HG02970 (cell line): ENCODE results near the gene TAF1.
"Not testable (repeated sequence)": the region's sequence is repeated elsewhere in the genome, so short reads cannot be mapped to it uniquely, and the experiment has no call there.

Experiments
- ATAC-seq: cut with Tn5 transposase; IDR thresholded peaks from one replicate; pipeline ENCODE4 v1.9.1; 2021; ENCODE audit warnings: mild to moderate bottlenecking, moderate library complexity, moderate number of reproducible peaks; ENCODE audit not compliant: unreplicated experiment, low FRiP score

TAF1 gene

GRCh38 chrX:71432733-71433132, 66.6 kb downstream of the TAF1 start:
- ATAC-seq = no peak

DNA sequence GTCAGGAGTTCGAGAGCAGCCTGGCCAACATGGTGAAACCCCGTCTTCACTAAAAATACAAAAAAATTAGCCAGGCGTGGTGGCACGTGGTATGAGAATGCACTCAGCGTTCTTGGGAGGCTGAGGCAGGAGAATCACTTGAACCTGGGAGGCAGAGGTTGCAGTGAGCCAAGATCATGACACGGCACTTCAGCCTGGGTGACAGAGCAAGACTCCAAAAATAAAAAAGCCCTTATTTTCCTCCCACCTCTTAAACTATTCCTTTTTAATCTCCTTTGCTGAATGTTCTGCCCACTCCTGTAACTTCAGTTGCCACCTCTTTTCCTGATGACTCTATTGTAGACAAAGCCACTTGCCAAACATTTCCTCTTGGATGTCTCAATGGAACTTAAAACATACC, 72.6 kb downstream of the TAF1 start:
- no peak for ATAC-seq

DNA sequence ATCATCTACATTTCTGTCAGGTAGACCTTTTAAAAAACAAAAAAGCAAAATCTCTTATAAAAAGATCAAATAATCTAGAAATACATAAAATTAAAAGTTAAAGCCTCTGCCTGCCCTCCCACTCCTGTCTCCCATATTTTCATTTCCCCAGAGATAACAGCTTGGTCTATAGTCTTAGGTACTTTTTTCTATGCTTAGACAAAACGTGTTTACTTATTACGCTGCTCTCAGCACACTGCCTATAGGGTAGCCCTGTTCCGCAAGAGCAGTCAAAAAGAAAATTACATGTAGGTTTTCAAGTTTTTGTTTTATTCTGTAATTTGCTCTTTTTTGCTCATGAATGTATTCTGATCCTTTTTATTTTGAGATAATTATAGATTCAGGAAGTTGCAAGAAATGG, 73.3 kb downstream of the TAF1 start:
- no peak for ATAC-seq

DNA sequence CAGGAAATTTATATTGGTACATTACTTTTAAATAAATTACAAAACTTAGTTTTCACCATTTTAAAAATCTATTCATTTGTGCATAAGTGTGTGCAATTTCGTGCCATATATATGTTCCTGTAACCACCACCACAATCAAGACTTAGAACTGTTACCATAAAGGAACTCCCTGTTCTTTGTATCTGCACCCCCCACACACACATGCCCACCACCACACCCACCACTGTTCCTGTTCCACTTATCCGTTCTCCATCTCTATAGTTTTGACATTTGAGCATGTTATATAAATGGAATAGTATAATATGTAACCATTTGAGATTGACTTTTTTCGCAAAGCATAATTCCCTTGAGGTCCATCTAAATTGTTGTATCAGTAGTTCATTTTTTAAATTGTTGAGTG, 73.7 kb downstream of the TAF1 start:
- ATAC-seq = no peak

DNA sequence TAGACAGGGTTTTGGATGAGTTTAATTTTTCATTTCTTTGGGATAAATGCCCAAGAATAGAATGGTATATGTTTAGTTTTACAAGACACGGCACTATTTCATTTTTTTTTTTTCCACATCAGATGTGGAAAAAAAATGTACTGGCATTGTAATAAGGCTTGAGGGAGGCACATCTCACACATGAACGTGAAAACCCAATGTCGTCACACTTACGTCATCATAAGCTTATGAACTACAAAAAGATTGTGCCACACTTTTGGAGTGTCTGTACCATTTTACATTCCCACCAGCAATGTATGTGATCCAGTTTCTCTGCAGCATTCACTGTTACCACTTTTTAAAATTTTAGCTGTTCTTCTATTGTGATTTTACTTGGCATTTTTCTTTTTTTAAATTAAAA, 74.2 kb downstream of the TAF1 start:
- no peak for ATAC-seq

- not testable (repeated sequence) for ATAC-seq
Observed at GRCh38 chrX:71441809-71442208, 75.7 kb downstream of the TAF1 start.

GRCh38 chrX:71450433-71451106, 84.4 kb downstream of the TAF1 start:
- ATAC-seq = no peak

- ATAC-seq = not testable (repeated sequence)
Observed at GRCh38 chrX:71451518-71451917, 85.4 kb downstream of the TAF1 start.

- ATAC-seq = no peak
Observed at GRCh38 chrX:71453056-71453455, 86.9 kb downstream of the TAF1 start.

DNA sequence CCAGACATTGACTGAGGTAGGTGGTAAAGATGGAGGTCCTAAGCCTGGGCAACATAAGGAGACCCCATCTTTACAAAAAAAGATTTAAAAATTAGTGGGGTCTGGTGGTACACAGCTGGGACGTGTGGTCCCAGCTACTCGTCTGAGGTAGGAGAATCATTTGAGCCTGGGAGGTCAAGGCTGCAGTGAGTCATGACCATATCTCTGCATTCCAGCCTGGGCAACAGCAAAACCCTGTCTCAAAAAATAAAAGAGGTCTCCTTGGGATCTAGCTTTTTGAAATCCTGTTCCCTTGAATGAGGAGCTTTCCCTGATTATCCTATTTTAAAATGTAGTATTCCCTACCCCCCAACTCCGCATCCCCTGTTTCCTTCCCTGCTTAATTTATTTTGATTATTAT, 88.1 kb downstream of the TAF1 start:
- no peak for ATAC-seq

DNA sequence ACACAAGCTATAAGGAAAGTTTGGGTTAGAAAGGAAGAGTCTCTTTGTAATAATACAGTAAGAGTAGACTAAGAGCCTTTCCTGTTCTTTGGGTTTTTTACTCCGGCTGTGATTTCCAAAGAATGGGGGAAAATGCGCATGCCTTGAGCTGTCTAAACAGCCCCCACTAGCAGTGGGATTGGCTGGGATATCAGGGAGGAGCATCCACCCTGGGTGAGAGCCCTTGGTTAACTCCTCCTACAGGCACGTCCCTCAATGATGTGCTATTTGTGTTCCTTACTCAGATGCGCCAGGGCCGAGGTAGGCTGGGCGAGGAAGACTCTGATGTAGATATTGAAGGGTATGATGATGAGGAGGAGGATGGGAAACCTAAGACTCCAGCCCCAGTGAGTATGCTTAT, 92.7 kb downstream of the TAF1 start:
- no peak for ATAC-seq

DNA sequence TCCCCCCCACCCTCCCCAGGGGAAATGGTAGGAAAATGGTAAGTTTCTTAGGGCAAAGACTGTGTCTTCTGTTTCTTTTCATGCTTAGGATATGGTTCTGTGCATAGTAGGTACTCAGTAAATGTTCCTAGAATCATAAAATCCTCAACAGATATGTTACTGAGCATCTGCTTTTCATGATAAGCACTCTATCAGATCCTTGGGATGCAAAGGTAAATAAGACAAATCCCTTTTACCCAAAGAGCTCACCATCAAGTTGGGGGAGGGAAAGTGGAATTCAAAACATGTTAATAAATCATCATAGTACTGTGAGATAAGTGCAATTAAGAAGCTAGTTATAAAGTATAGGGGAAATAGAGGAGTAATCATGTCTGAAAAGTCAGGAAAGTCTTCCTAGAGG, 98.8 kb downstream of the TAF1 start:
- ATAC-seq = no peak

DNA sequence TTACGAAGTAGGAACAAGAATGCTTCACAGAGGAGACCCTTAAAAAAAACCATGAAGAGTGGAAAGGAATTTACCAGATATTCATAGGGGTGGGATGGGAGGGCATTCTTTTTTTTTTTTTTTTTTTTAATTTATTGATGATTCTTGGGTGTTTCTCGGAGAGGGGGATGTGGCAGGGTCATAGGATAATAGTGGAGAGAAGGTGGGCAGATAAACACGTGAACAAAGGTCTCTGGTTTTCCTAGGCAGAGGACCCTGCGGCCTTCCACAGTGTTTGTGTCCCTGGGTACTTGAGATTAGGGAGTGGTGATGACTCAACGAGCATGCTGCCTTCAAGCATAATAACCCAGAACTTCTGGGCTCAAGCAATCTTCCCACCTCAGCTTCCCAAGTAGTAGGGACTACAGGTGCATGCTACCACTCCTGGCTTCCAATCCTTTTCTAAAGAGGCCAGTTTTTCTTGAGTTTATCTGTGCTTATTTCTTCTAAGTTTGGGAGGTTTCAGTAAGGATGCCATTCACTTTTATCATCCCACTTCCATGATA, 100.9 kb downstream of the TAF1 start:
- no peak for ATAC-seq

GRCh38 chrX:71475785-71476540, 109.8 kb downstream of the TAF1 start:
- no peak for ATAC-seq

GRCh38 chrX:71482228-71482958, 116.2 kb downstream of the TAF1 start:
- ATAC-seq = no peak

GRCh38 chrX:71487814-71488213, 121.7 kb downstream of the TAF1 start:
- no peak for ATAC-seq

DNA sequence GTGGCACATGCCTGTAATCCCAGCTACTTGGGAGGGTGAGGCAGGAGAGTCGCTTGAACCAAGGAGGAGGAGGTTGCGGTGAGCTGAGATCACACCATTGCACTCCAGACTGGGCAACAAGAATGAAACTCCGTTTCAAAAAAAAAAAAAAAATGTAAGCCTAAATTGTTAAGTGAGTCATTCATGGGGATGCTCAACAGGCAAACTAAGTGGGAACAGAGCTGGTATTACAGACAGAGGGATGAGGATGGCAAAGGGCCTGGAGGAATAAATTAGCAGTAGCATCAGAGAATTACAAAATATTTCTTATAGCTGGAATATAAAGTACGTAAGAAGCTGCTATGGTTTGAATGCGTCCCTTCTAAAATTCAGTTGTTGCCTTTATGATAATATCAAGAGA, 123.4 kb downstream of the TAF1 start:
- no peak for ATAC-seq

- ATAC-seq = no peak
Observed at GRCh38 chrX:71492231-71493065, 126.3 kb downstream of the TAF1 start.

- ATAC-seq = no peak
Observed at GRCh38 chrX:71493111-71493613, 127.0 kb downstream of the TAF1 start.

- ATAC-seq = not testable (repeated sequence)
Observed at GRCh38 chrX:71495979-71496378, 129.8 kb downstream of the TAF1 start.
